Caco-2 (cell line): ENCODE measurements around the gene ACYP1. TPM values are rescaled to one million over a fixed set of nuclear protein-coding genes. Genes with fewer than 3 reads are reported as not detected.

ENCODE experiments used
- BruUV-seq: library from RNA; stranded (reverse); fragments of 400-500 nt; replicated peaks from 2 replicates; lab custom pipeline; 2021; lab: Mats Ljungman, UMichigan
- CTCF ChIA-PET: fragments of 300-600 bp; sonication (Branson Sonifier 250); formaldehyde crosslinking; loops from one replicate; lab custom pipeline; 2022; ENCODE audit warnings: antibody characterized with exemption; lab: Charles Lee
- POLR2A ChIA-PET: fragments of 300-600 bp; sonication (Branson Sonifier 250); formaldehyde crosslinking; loops from one replicate; lab custom pipeline; 2022; ENCODE audit warnings: antibody characterized with exemption; lab: Charles Lee
- DNase-seq, 2 experiments: peaks; one replicate each; pipeline versions ENCODE4 v3.0.0 to v3.0.0-alpha.2; 2020 to 2022
- H3K27me3 ChIP-seq: replicated peaks from 2 replicates; pipeline ENCODE4 v1.6.0; 2011; ENCODE audit warnings: low read length; ENCODE audit not compliant: control insufficient read depth, insufficient read depth
- H3K36me3 ChIP-seq: 2 replicates; pipeline ENCODE4 v1.5.1; 2011; ENCODE audit warnings: low read length; ENCODE audit not compliant: control insufficient read depth, insufficient read depth
- H3K4me1 ChIP-seq: fragments of 250-450 bp; sonication (Bioruptor Pico); 2 replicates; pipeline ENCODE4 v1.5.1; 2020; ENCODE audit warnings: mild to moderate bottlenecking
- H3K4me3 ChIP-seq: 2 replicates; pipeline ENCODE4 v1.5.1; 2011; ENCODE audit warnings: low read depth, mild to moderate bottlenecking, control low read depth, low read length
- H3K9me3 ChIP-seq: fragments of 250-450 bp; sonication (Bioruptor Pico); 2 replicates; pipeline ENCODE4 v1.5.1; 2020; ENCODE audit warnings: mild to moderate bottlenecking, moderate library complexity
- H3K27ac Mint-ChIP-seq: one replicate; pipeline ENCODE4 v1.8.0; 2022; ENCODE audit warnings: mixed read lengths; ENCODE audit not compliant: unreplicated experiment
- H3K27me3 Mint-ChIP-seq: one replicate; pipeline ENCODE4 v1.8.0; 2022; ENCODE audit warnings: mixed read lengths; ENCODE audit not compliant: insufficient read depth, unreplicated experiment
- H3K36me3 Mint-ChIP-seq: one replicate; pipeline ENCODE4 v1.8.0; 2022; ENCODE audit warnings: mild to moderate bottlenecking, mixed read lengths; ENCODE audit not compliant: insufficient read depth, unreplicated experiment
- H3K4me1 Mint-ChIP-seq: one replicate; pipeline ENCODE4 v1.8.0; 2022; ENCODE audit warnings: low read depth, mixed read lengths; ENCODE audit not compliant: unreplicated experiment
- H3K4me3 Mint-ChIP-seq: one replicate; pipeline ENCODE4 v1.8.0; 2022; ENCODE audit warnings: mild to moderate bottlenecking, moderate library complexity, mixed read lengths; ENCODE audit not compliant: unreplicated experiment
- H3K9me3 Mint-ChIP-seq: one replicate; pipeline ENCODE4 v1.8.0; 2022; ENCODE audit warnings: mixed read lengths; ENCODE audit not compliant: unreplicated experiment
- CTCF ChIP-seq, 2 experiments: fragments of 200-600 bp in 1 of 2; IDR thresholded peaks; 1 replicate in 1 of 2; 2 replicates in 1 of 2; pipeline versions ENCODE4 v1.5.1 to v1.8.0; 2011 to 2022; ENCODE audit warnings: antibody characterized with exemption in 1 of 2, control low read depth in 1 of 2, inconsistent platforms in 1 of 2, low read depth in 1 of 2, low read length in 1 of 2, mild to moderate bottlenecking in 1 of 2, moderate library complexity in 1 of 2; ENCODE audit not compliant: insufficient read depth in 1 of 2, severe bottlenecking in 1 of 2, unreplicated experiment in 1 of 2
- intact Hi-C: fragments of 100-400 bp; cut with micrococcal nuclease; formaldehyde crosslinking; loops from one replicate; pipeline ENCODE4 v1.10.0; 2022; ENCODE audit not compliant: unreplicated experiment
- total RNA-seq: library from RNA; stranded (reverse); gene quantifications from 2 replicates; pipeline ENCODE4 v1.2.3, GENCODE V29; 2022

The ACYP1 gene
- total RNA-seq, 1 experiment from 2014 or later: 16.0 TPM

DNA sequence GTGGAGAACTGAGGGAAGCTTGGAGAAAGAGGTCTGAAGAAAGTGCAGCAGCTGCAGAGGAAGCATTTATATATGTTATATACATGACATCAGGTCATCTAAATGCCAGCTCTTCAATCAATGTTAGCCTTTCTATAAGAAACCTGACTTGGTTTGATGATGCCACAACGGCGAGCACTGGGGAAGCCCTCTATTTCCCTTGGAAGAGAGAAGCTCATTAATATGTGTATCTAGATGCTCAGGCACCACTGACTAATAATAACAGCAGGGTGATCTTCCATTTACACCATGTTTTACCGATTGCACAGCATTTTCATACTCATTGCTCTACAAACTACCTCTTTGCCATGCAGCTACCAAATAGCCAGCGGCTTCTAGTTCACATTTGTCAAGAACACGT, 811 bp downstream of the ACYP1 start:
- no peaks in the 10 kb centered on the region for H3K36me3 ChIP-seq
- no peak for TF ChIP-seq CTCF (IDR thresholded peaks at IDR 0.05; ENCODE audit: insufficient read depth in 1 of 2, low read depth in 1 of 2, low read length in 1 of 2, severe bottlenecking in 1 of 2, unreplicated experiment in 1 of 2)
- H3K4me3 Mint-ChIP-seq: peak overlapping the region; percentile 99
- no peaks in the 10 kb centered on the region for H3K27me3 Mint-ChIP-seq
- no peaks in the 10 kb centered on the region for H3K9me3 ChIP-seq
- intact Hi-C loops: no loop called here
- ChIA-PET POLR2A (interaction anchor here (0.7 to 1.3 kb wide), 2 partner anchors 11 to 109 kb away, joined by 4 to 5 read pairs; no protein-coding TSS in a partner anchor), CTCF (interaction anchor here (0.8 to 1.7 kb wide), 2 partner anchors 25 to 157 kb away, joined by 3 to 5 read pairs; no protein-coding TSS in a partner anchor)
- no peaks in the 10 kb centered on the region for H3K4me1 ChIP-seq
- peak overlapping the region; percentile 60 for H3K4me3 ChIP-seq
- peak overlapping the region; percentile 92 for H3K27ac Mint-ChIP-seq
- TSS peak; percentile 26 for BruUV-seq
- peaks cover 20% of the 10 kb centered on the region for H3K36me3 Mint-ChIP-seq
- no peaks in the 10 kb centered on the region for H3K27me3 ChIP-seq
- H3K9me3 Mint-ChIP-seq: peaks cover 9% of the 10 kb centered on the region
- no peak for DNase-seq
- H3K4me1 Mint-ChIP-seq: no peaks in the 10 kb centered on the region

GRCh38 chr14:75060420-75060819, 3.4 kb downstream of the ACYP1 start:
- ChIA-PET POLR2A (no interaction called here), CTCF (no interaction called here)
- no peaks in the 10 kb centered on the region for H3K4me1 Mint-ChIP-seq
- no peaks in the 10 kb centered on the region for H3K4me1 ChIP-seq
- no peak overlapping the region for H3K4me3 ChIP-seq
- no peaks in the 10 kb centered on the region for H3K27me3 Mint-ChIP-seq
- H3K4me3 Mint-ChIP-seq: no peak overlapping the region
- no peaks in the 10 kb centered on the region for H3K36me3 ChIP-seq
- BruUV-seq: no TSS peak
- intact Hi-C loops: no loop called here
- H3K9me3 ChIP-seq: no peaks in the 10 kb centered on the region
- peaks cover 9% of the 10 kb centered on the region for H3K9me3 Mint-ChIP-seq
- TF ChIP-seq CTCF (IDR thresholded peaks at IDR 0.05; ENCODE audit: insufficient read depth in 1 of 2, low read depth in 1 of 2, low read length in 1 of 2, severe bottlenecking in 1 of 2, unreplicated experiment in 1 of 2): no peak
- DNase-seq: no peak
- H3K27me3 ChIP-seq: no peaks in the 10 kb centered on the region
- H3K27ac Mint-ChIP-seq: no peak overlapping the region
- peaks cover 24% of the 10 kb centered on the region for H3K36me3 Mint-ChIP-seq

- TF ChIP-seq CTCF (IDR thresholded peaks at IDR 0.05; ENCODE audit: insufficient read depth in 1 of 2, low read depth in 1 of 2, low read length in 1 of 2, severe bottlenecking in 1 of 2, unreplicated experiment in 1 of 2): no peak
- Histone ChIP-seq H3K4me3 (no peak overlapping the region), H3K36me3 (no peaks in the 10 kb centered on the region), H3K9me3 (no peaks in the 10 kb centered on the region), H3K27me3 (no peaks in the 10 kb centered on the region), H3K4me1 (no peaks in the 10 kb centered on the region)
- ChIA-PET POLR2A (no interaction called here), CTCF (no interaction called here)
- peaks cover 27% of the 10 kb centered on the region for H3K36me3 Mint-ChIP-seq
- no peaks in the 10 kb centered on the region for H3K27me3 Mint-ChIP-seq
- no peak overlapping the region for H3K4me3 Mint-ChIP-seq
- DNase-seq: no peak
- H3K4me1 Mint-ChIP-seq: no peaks in the 10 kb centered on the region
- peaks cover 9% of the 10 kb centered on the region for H3K9me3 Mint-ChIP-seq
- no peak overlapping the region for H3K27ac Mint-ChIP-seq
- intact Hi-C loops: no loop called here
- BruUV-seq: no TSS peak
Observed at GRCh38 chr14:75059642-75060041, 4.2 kb downstream of the ACYP1 start.
